Activated naive CD8-positive, alpha-beta T cell (primary cell): ENCODE data around the gene STXBP4.
"Not testable (repeated sequence)": the region's sequence is repeated elsewhere in the genome, so short reads cannot be mapped to it uniquely, and the experiment has no call there.

ENCODE experiments used
- H3K27ac Mint-ChIP-seq: one replicate; pipeline ENCODE4 v1.8.0; 2021; ENCODE audit warnings: mixed read lengths
- H3K27me3 Mint-ChIP-seq: one replicate; pipeline ENCODE4 v1.8.0; 2021; ENCODE audit warnings: mixed read lengths
- H3K36me3 Mint-ChIP-seq: one replicate; pipeline ENCODE4 v1.8.0; 2021; ENCODE audit warnings: mixed read lengths
- H3K4me1 Mint-ChIP-seq: one replicate; pipeline ENCODE4 v1.8.0; 2021; ENCODE audit warnings: low read depth, mixed read lengths
- H3K4me3 Mint-ChIP-seq: one replicate; pipeline ENCODE4 v1.8.0; 2021; ENCODE audit warnings: mild to moderate bottlenecking, mixed read lengths
- H3K9me3 Mint-ChIP-seq: one replicate; pipeline ENCODE4 v1.8.0; 2021; ENCODE audit warnings: low read depth, mixed read lengths

STXBP4 gene

DNA sequence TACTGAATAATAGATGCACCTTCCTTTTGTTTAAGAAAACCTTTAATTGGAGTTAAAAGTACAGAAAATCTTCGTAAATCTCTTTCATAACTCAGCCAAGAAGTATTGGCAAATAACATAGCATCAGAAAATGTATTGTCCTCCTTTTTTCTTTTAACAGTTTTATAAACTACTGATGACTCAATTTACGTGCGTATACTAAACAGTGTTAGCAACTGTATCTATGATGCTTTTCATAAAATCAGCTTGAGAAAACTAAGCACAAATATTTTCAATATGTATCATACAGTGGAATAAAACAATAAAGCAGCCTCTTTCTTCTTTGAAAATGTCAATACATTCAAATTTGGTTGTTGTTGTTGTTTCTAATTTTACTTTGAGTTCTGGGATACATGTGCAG is 88.6 kb downstream of the STXBP4 start:
- no peaks in the 10 kb centered on the region for H3K9me3 Mint-ChIP-seq
- no peak overlapping the region for H3K4me3 Mint-ChIP-seq
- H3K27me3 Mint-ChIP-seq: no peaks in the 10 kb centered on the region
- H3K4me1 Mint-ChIP-seq: no peaks in the 10 kb centered on the region
- H3K36me3 Mint-ChIP-seq: peaks cover under 1% of the 10 kb centered on the region
- no peak overlapping the region for H3K27ac Mint-ChIP-seq

DNA sequence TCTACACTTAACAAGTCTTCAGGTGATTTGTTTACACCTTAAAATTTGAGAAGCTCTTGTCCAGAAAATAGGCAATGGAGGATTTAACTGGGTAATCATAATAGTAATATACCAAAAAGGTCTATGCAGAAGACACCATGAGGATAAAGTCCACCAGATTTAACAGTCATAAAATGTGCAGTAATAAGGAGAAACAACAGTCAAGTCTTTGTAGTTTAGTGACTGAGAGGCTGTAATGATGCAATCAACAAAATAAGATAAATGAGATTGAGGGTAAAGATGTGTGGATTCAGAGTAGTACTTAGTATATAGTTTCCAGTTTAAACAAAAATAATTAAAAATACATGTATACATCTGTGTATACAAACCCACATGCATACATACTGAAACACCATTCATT is 91.2 kb downstream of the STXBP4 start:
- Mint-ChIP-seq H3K4me3 (no peak overlapping the region), H3K27me3 (no peaks in the 10 kb centered on the region), H3K4me1 (no peaks in the 10 kb centered on the region), H3K36me3 (peaks cover 3% of the 10 kb centered on the region), H3K9me3 (no peaks in the 10 kb centered on the region), H3K27ac (no peak overlapping the region)

DNA sequence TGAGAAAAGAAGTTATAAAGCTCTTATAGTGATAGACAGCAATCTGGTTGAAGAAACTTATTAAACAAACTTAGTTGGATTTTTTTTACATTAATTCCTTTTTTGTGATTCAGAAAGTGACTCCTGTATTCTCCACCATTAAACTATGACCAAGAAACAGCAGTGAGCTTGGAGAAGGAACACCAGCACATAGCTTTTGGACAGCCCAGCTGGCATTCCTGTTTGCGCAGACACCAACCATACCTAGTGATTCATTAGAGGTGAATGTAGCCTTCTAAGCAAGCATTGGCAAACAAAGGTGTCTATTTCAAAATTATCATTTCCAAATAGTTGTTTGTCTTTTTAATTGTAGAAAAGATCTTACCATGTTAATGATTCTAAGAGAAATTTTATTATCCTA is 94.4 kb downstream of the STXBP4 start:
- no peaks in the 10 kb centered on the region for H3K27me3 Mint-ChIP-seq
- H3K9me3 Mint-ChIP-seq: no peaks in the 10 kb centered on the region
- peaks cover 3% of the 10 kb centered on the region for H3K4me1 Mint-ChIP-seq
- H3K4me3 Mint-ChIP-seq: no peak overlapping the region
- peaks cover 4% of the 10 kb centered on the region for H3K36me3 Mint-ChIP-seq
- no peak overlapping the region for H3K27ac Mint-ChIP-seq

DNA sequence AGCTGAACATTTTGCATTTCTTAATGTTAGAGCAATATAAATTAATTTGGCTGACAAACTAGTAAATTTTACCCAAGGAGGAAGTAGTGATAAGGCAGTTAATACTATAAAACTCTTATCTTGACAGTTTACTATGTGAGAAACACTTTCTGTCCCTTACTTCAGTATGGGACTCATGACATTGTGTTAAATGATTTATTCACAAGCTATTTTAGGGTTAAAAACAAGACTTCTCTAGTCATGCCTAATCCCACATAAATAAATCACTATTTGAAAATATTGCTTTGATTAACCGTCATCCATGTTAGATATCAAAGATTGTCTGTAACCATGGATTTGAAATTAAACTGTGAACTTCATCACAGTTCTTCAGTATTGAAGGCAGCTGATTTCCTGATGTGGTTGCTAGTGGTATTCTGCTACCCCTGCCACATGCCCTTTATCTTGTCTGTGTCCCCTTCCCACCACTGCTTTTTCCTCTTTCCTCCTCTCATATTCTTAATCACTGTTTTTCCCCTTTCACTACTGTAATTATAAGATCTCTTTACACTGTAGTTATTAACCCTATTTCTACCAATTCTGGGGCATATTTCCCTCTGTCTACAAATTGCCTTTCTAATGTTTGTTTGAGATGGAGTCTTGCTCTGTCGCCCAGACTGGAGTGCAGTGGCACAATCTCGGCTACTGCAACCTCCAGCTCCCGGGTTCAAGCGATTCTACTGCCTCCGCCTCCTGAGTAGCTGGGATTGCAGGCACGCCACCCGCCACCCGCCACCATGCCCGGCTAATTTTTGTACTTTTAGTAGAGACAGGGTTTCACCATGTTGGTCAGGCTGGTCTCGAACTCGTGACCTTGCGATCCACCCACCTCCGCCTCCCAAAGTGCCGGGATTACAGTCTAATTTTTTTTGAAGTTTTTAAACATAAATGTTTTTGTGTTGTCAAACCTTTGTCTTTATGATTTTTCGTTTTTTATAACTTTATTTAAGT is 95.6 kb downstream of the STXBP4 start:
- no peak overlapping the region for H3K4me3 Mint-ChIP-seq
- no peaks in the 10 kb centered on the region for H3K27me3 Mint-ChIP-seq
- no peaks in the 10 kb centered on the region for H3K9me3 Mint-ChIP-seq
- H3K27ac Mint-ChIP-seq: no peak overlapping the region
- H3K4me1 Mint-ChIP-seq: peaks cover 3% of the 10 kb centered on the region
- H3K36me3 Mint-ChIP-seq: peaks cover 4% of the 10 kb centered on the region

DNA sequence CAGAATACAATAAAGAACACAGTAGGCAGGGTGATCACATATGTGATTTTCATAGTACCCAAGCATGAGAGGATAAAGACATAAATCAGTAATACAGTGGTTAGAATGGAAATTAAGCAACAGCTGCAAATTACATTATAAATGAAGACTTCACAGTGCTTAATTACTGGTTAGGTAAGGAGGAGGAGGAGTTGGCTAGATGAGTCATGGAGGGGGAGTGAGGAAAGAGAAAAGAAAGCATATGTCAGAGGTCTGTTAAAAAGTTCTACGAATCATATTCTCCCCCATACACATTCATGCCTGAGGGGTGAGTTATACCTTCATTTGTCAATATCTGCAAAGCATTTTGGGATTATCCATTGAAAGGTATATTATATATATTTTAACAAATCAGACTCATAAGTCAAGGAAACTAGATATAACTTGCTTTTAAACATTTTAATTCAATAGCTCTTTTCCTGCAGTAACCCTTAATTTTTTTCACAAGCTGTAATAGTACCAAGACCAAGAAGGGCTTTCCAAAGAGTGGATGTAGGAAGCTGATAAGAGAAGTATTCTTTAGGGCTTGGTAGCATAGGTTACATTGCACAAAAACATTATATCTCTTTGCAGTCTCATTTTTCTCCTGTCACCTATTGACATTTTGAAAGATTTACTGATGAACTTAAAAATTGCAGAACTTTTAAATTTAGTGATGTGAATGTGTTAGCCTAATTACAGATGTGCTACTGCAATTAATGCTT is 99.3 kb downstream of the STXBP4 start:
- Mint-ChIP-seq H3K27ac (no peak overlapping the region), H3K27me3 (no peaks in the 10 kb centered on the region), H3K9me3 (no peaks in the 10 kb centered on the region), H3K4me1 (peaks cover 3% of the 10 kb centered on the region), H3K4me3 (no peak overlapping the region), H3K36me3 (peaks cover 2% of the 10 kb centered on the region)

DNA sequence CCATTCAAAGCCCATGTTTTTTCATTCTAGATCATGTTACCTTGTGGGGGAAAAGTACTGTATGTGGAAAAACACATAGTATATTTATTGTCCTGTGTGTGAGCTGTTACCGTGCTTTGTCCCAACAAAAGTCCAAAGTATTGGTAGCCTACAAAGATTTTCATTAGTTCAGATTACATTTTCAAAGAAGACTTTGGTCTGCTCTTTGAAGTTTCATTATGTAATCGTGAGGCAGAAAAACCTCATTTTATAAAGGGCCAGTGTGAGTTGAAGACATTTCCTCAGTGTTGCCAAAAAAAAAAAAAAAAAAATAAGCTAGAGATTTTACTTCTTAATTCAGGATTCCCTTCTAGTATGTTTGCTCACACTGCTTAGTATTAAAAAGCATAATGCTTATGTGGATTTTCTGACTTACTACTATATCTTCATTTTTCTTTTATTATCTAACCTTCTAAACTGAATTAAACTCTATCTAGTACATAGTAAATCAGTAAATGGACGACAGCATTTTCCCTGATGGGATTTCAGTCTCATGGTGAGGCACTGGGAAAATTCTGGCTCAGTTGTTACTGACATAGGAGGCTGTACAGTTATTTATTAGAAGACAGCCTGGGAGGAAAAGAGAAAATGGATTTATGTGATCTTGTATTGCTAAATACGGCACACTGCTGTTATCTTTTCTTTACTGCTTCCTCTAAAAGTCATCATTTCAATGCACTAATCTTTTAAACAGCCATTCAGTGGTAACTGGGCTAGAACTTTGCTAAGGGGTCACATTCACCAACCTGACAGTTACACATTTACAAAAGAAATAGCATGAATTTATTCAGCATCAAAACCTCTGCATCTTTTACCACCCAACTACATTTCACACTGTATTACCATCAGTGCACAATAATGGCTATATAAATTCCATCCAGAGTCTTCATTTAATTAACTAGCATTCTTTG is 100.6 kb downstream of the STXBP4 start:
- Mint-ChIP-seq H3K4me3 (no peak overlapping the region), H3K4me1 (peaks cover 3% of the 10 kb centered on the region), H3K9me3 (no peaks in the 10 kb centered on the region), H3K27me3 (no peaks in the 10 kb centered on the region), H3K36me3 (peaks cover 5% of the 10 kb centered on the region), H3K27ac (no peak overlapping the region)

DNA sequence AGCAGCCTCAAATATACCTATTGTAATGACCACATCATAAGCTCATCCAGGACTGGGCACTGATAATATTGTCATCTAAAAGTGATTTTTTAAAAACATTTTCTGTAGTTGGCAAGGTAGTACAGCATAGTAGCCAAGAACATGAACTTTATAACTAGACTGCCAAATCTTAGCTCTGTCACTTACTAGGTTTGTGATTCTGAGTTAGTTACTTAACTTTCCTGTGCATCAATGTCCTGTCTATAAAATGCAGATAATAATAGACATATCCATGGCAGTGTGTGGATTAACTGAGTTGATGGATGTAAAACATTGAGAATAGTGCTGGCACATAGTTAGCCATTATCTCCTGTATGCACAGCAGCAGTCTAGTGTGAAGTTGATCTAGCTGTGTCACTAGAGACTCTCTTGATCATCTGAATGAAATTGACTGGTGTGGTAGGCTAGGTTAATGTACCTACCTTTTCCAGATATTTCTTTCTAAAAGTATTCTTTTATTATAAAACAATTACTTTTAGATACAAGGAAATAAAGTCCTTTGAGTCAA is 101.5 kb downstream of the STXBP4 start:
- no peak overlapping the region for H3K4me3 Mint-ChIP-seq
- H3K27ac Mint-ChIP-seq: no peak overlapping the region
- H3K4me1 Mint-ChIP-seq: peaks cover 3% of the 10 kb centered on the region
- H3K36me3 Mint-ChIP-seq: peaks cover 5% of the 10 kb centered on the region
- H3K9me3 Mint-ChIP-seq: no peaks in the 10 kb centered on the region
- H3K27me3 Mint-ChIP-seq: no peaks in the 10 kb centered on the region

DNA sequence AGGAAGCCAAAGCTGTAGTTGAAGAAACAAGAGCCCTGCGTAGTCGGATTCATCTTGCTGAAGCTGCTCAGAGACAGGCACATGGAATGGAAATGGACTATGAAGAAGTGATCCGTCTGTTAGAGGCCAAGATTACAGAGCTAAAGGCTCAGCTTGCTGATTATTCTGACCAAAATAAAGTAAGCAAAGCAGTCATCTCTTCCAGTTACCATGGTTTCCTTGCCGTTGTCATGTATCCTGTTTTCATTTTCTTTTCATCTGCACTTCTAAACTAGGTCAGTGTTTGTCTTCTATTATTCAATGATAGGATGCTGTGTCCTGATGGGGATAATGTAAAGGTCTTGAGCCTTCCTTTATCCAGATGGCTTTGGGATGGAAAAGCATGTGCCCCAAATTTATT is 104.3 kb downstream of the STXBP4 start:
- Mint-ChIP-seq H3K4me1 (no peaks in the 10 kb centered on the region), H3K9me3 (no peaks in the 10 kb centered on the region), H3K27ac (no peak overlapping the region), H3K27me3 (no peaks in the 10 kb centered on the region), H3K36me3 (peaks cover 10% of the 10 kb centered on the region), H3K4me3 (no peak overlapping the region)

DNA sequence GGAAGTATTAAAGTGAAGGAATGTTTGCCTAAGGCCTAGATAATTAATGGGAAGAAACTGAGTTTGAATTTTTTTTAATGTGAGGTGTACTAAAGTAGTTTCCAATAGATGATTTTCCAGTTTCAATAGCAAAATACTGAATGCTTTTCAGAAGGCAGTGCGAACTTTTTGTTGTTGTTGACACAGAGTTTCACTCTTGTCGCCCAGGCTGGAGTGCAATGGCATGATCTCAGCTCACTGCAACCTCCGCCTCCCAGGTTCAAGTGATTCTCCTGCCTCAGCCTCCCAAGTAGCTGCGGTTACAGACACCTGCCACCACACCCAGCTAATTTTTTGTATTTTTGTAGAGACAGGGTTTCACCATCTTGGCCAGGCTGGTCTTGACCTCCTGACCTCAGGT is 104.9 kb downstream of the STXBP4 start:
- H3K27me3 Mint-ChIP-seq, H3K9me3 Mint-ChIP-seq, H3K27ac Mint-ChIP-seq, H3K4me3 Mint-ChIP-seq, H3K4me1 Mint-ChIP-seq: not testable (repeated sequence)
- H3K36me3 Mint-ChIP-seq: peaks cover 15% of the 10 kb centered on the region

DNA sequence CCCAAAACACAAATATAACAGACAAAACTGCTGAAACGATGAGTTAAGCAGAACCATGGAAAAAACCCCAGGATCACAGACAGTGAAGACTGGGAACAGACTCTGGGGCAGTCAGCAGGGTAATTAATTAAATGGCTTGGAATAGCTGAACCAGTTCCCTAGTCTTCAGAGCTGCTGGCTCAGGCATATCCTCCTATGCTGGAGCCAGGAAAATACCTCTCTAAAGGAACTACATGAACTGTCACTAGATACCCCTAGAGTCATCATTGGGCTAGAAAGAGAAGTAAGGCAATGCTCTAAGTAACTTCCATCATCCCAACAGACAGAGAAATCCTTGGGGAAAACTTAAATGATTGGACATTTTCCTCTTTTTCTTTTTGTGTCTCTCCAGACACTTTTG is 113.0 kb downstream of the STXBP4 start:
- no peaks in the 10 kb centered on the region for H3K4me1 Mint-ChIP-seq
- no peak overlapping the region for H3K27ac Mint-ChIP-seq
- H3K9me3 Mint-ChIP-seq: no peaks in the 10 kb centered on the region
- no peaks in the 10 kb centered on the region for H3K27me3 Mint-ChIP-seq
- no peak overlapping the region for H3K4me3 Mint-ChIP-seq
- peaks cover 32% of the 10 kb centered on the region for H3K36me3 Mint-ChIP-seq

DNA sequence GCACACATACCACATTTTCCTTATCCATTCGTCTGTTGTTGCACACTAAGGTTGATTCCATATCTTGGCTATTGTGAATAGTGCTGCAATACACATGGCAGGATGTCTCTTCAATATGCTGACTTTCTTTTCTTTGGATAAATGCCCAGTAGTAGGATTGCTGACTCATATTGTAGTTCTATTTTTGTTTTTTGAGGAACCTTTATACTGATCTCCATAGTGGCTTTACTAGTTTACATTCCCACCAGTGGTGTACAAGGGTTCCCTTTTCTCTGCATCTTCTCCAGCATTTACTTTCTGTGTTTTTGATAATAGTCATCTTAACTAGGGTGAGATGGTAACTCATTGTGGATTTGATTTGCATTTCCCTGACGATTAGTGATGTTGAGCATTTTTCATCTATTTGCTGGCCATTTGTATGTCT is 118.1 kb downstream of the STXBP4 start:
- H3K4me1 Mint-ChIP-seq: peaks cover 13% of the 10 kb centered on the region
- H3K36me3 Mint-ChIP-seq: peaks cover 41% of the 10 kb centered on the region
- H3K9me3 Mint-ChIP-seq: no peaks in the 10 kb centered on the region
- no peaks in the 10 kb centered on the region for H3K27me3 Mint-ChIP-seq
- H3K27ac Mint-ChIP-seq: no peak overlapping the region
- no peak overlapping the region for H3K4me3 Mint-ChIP-seq

DNA sequence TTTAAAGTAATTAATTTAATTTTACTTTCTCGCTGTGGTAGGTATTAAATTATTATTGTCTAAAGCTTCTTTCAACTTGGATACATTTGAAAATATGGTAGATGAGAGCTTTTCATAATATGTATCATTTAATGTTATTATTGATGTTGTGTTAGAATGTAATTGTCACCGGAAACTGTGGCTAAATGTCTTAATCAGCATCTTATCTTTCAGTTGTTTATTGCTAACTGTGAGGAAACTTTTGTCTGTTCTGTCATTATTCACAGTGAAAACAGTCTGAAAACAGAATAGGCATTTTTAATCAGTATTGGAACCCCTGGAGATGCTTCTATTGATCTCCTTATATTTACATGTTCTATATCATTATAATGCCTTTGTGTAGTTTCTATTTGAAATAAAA is 120.7 kb downstream of the STXBP4 start:
- Mint-ChIP-seq H3K27me3 (no peaks in the 10 kb centered on the region), H3K27ac (no peak overlapping the region)

DNA sequence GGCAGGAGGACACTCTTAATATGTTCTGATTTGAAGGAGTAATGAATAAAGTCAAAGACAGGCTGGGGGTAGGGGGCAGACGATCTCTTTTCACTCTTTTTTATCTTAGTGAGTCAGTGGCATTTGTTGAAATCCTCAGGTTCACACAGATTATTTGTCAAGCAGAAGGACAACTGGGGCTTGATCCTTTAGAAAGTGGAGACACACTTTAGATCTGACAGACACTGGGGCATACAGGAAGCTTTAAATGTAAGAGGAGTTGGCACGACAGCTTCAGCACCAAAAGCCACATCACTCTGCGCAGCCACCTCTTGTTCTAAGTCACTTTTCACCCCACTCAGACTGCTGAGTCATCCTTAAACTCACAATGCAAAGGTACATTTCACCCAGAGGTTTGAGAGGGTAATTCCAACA is 121.5 kb downstream of the STXBP4 start:
- H3K27me3 Mint-ChIP-seq: no peaks in the 10 kb centered on the region
- H3K4me1 Mint-ChIP-seq: peaks cover 13% of the 10 kb centered on the region
- peaks cover 35% of the 10 kb centered on the region for H3K36me3 Mint-ChIP-seq
- no peaks in the 10 kb centered on the region for H3K9me3 Mint-ChIP-seq
- peak overlapping the region; percentile 42 for H3K27ac Mint-ChIP-seq
- H3K4me3 Mint-ChIP-seq: no peak overlapping the region

More for the DNA sequence above, 120.7 kb downstream of the STXBP4 start:
- H3K9me3 Mint-ChIP-seq: no peaks in the 10 kb centered on the region
- no peak overlapping the region for H3K4me3 Mint-ChIP-seq
- peaks cover 35% of the 10 kb centered on the region for H3K36me3 Mint-ChIP-seq
- peaks cover 13% of the 10 kb centered on the region for H3K4me1 Mint-ChIP-seq

DNA sequence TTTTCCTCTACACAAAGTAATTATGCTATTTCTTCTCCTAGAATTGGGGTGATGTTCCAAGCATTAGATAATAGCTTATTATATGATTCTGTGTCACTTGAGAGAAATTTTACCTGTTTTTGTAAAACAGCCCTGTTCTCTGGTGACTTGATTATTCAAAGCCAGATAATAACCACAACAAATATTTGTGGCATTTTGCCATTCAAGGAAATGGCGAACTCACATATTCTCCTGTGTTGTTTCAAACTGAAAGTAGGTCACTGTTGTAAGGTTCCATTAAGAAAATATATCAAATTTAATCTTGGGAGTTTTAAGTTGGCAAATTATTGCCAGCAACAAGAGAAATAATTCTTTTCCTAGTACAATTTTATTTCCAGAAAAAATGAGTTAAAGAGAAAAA is 124.8 kb downstream of the STXBP4 start:
- Mint-ChIP-seq H3K4me1 (peaks cover 13% of the 10 kb centered on the region), H3K27ac (no peak overlapping the region), H3K9me3 (no peaks in the 10 kb centered on the region), H3K36me3 (peaks cover 22% of the 10 kb centered on the region), H3K27me3 (no peaks in the 10 kb centered on the region), H3K4me3 (no peak overlapping the region)
